Caco-2 (cell line): Measurements from ENCODE around the gene ELOVL5. TPM values are rescaled to one million over a fixed set of nuclear protein-coding genes. Genes with fewer than 3 reads are reported as not detected.

Source experiments
- BruUV-seq: library from RNA; stranded (reverse); fragments of 400-500 nt; replicated peaks from 2 replicates; lab custom pipeline; 2021; lab: Mats Ljungman, UMichigan
- CTCF ChIA-PET: fragments of 300-600 bp; sonication (Branson Sonifier 250); formaldehyde crosslinking; loops from one replicate; lab custom pipeline; 2022; ENCODE audit warnings: antibody characterized with exemption; lab: Charles Lee
- POLR2A ChIA-PET: fragments of 300-600 bp; sonication (Branson Sonifier 250); formaldehyde crosslinking; loops from one replicate; lab custom pipeline; 2022; ENCODE audit warnings: antibody characterized with exemption; lab: Charles Lee
- DNase-seq, 2 experiments: peaks; one replicate each; pipeline versions ENCODE4 v3.0.0 to v3.0.0-alpha.2; 2020 to 2022
- H3K27me3 ChIP-seq: replicated peaks from 2 replicates; pipeline ENCODE4 v1.6.0; 2011; ENCODE audit warnings: low read length; ENCODE audit not compliant: control insufficient read depth, insufficient read depth
- H3K36me3 ChIP-seq: 2 replicates; pipeline ENCODE4 v1.5.1; 2011; ENCODE audit warnings: low read length; ENCODE audit not compliant: control insufficient read depth, insufficient read depth
- H3K4me1 ChIP-seq: fragments of 250-450 bp; sonication (Bioruptor Pico); 2 replicates; pipeline ENCODE4 v1.5.1; 2020; ENCODE audit warnings: mild to moderate bottlenecking
- H3K4me3 ChIP-seq: 2 replicates; pipeline ENCODE4 v1.5.1; 2011; ENCODE audit warnings: low read depth, mild to moderate bottlenecking, control low read depth, low read length
- H3K9me3 ChIP-seq: fragments of 250-450 bp; sonication (Bioruptor Pico); 2 replicates; pipeline ENCODE4 v1.5.1; 2020; ENCODE audit warnings: mild to moderate bottlenecking, moderate library complexity
- H3K27ac Mint-ChIP-seq: one replicate; pipeline ENCODE4 v1.8.0; 2022; ENCODE audit warnings: mixed read lengths; ENCODE audit not compliant: unreplicated experiment
- H3K27me3 Mint-ChIP-seq: one replicate; pipeline ENCODE4 v1.8.0; 2022; ENCODE audit warnings: mixed read lengths; ENCODE audit not compliant: insufficient read depth, unreplicated experiment
- H3K36me3 Mint-ChIP-seq: one replicate; pipeline ENCODE4 v1.8.0; 2022; ENCODE audit warnings: mild to moderate bottlenecking, mixed read lengths; ENCODE audit not compliant: insufficient read depth, unreplicated experiment
- H3K4me1 Mint-ChIP-seq: one replicate; pipeline ENCODE4 v1.8.0; 2022; ENCODE audit warnings: low read depth, mixed read lengths; ENCODE audit not compliant: unreplicated experiment
- H3K4me3 Mint-ChIP-seq: one replicate; pipeline ENCODE4 v1.8.0; 2022; ENCODE audit warnings: mild to moderate bottlenecking, moderate library complexity, mixed read lengths; ENCODE audit not compliant: unreplicated experiment
- H3K9me3 Mint-ChIP-seq: one replicate; pipeline ENCODE4 v1.8.0; 2022; ENCODE audit warnings: mixed read lengths; ENCODE audit not compliant: unreplicated experiment
- intact Hi-C: fragments of 100-400 bp; cut with micrococcal nuclease; formaldehyde crosslinking; loops from one replicate; pipeline ENCODE4 v1.10.0; 2022; ENCODE audit not compliant: unreplicated experiment
- total RNA-seq: library from RNA; stranded (reverse); gene quantifications from 2 replicates; pipeline ENCODE4 v1.2.3, GENCODE V29; 2022
- TF ChIP-seq, protein P1 (sequence below), 2 experiments: fragments of 200-600 bp in 1 of 2; IDR thresholded peaks; 1 replicate in 1 of 2; 2 replicates in 1 of 2; pipeline versions ENCODE4 v1.5.1 to v1.8.0; 2011 to 2022; ENCODE audit warnings: antibody characterized with exemption in 1 of 2, control low read depth in 1 of 2, inconsistent platforms in 1 of 2, low read depth in 1 of 2, low read length in 1 of 2, mild to moderate bottlenecking in 1 of 2, moderate library complexity in 1 of 2; ENCODE audit not compliant: insufficient read depth in 1 of 2, severe bottlenecking in 1 of 2, unreplicated experiment in 1 of 2

ELOVL5 gene
- total RNA-seq, 1 experiment from 2014 or later, result 70.4 TPM

GRCh38 chr6:53330137-53330536 is 18.6 kb downstream of the ELOVL5 start:
- no peak overlapping the region for H3K4me3 ChIP-seq
- no peaks in the 10 kb centered on the region for H3K27me3 Mint-ChIP-seq
- H3K27me3 ChIP-seq, result no peaks in the 10 kb centered on the region
- POLR2A ChIA-PET, result interaction anchor here (0.6 kb wide), 1 partner anchor 29 kb away, joined by 8 read pairs; no protein-coding TSS in a partner anchor
- no peaks in the 10 kb centered on the region for H3K9me3 Mint-ChIP-seq
- DNase-seq, result no peak
- TF ChIP-seq, protein P1, sequence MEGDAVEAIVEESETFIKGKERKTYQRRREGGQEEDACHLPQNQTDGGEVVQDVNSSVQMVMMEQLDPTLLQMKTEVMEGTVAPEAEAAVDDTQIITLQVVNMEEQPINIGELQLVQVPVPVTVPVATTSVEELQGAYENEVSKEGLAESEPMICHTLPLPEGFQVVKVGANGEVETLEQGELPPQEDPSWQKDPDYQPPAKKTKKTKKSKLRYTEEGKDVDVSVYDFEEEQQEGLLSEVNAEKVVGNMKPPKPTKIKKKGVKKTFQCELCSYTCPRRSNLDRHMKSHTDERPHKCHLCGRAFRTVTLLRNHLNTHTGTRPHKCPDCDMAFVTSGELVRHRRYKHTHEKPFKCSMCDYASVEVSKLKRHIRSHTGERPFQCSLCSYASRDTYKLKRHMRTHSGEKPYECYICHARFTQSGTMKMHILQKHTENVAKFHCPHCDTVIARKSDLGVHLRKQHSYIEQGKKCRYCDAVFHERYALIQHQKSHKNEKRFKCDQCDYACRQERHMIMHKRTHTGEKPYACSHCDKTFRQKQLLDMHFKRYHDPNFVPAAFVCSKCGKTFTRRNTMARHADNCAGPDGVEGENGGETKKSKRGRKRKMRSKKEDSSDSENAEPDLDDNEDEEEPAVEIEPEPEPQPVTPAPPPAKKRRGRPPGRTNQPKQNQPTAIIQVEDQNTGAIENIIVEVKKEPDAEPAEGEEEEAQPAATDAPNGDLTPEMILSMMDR (IDR thresholded peaks at IDR 0.05; ENCODE audit: insufficient read depth in 1 of 2, low read depth in 1 of 2, low read length in 1 of 2, severe bottlenecking in 1 of 2, unreplicated experiment in 1 of 2), result no peak
- no peak overlapping the region for H3K4me3 Mint-ChIP-seq
- no peaks in the 10 kb centered on the region for H3K36me3 ChIP-seq
- peaks cover 5% of the 10 kb centered on the region for H3K36me3 Mint-ChIP-seq
- CTCF ChIA-PET, result no interaction called here
- no peak overlapping the region for H3K27ac Mint-ChIP-seq
- H3K4me1 ChIP-seq, result no peaks in the 10 kb centered on the region
- intact Hi-C loops, result no loop called here
- BruUV-seq, result no TSS peak
- H3K9me3 ChIP-seq, result no peaks in the 10 kb centered on the region
- H3K4me1 Mint-ChIP-seq, result peaks cover 10% of the 10 kb centered on the region

DNA sequence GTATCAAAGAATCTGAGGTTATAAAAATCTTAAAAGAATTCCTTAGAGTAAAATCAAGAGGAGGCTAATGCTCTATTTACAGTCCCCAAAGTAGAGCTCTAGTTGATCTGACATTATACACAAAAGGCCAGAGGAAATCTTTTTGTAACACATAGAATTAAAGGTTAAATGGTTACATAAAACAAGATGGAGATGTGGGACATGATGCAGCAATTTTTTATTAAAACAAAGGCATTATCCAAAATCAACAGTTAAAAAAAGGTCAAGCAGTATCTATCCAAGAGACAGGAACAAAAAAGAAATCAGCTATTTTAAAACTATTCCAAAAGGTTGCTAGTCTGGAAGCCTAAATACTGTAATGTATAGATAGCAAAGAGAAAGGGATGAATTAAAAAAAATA is 20.4 kb downstream of the ELOVL5 start:
- ChIA-PET POLR2A (no interaction called here), CTCF (no interaction called here)
- BruUV-seq, result no TSS peak
- Mint-ChIP-seq H3K27ac (no peak overlapping the region), H3K4me3 (no peak overlapping the region), H3K27me3 (no peaks in the 10 kb centered on the region), H3K36me3 (peaks cover 5% of the 10 kb centered on the region), H3K4me1 (peaks cover 10% of the 10 kb centered on the region), H3K9me3 (no peaks in the 10 kb centered on the region)
- DNase-seq, result no peak
- Histone ChIP-seq H3K9me3 (no peaks in the 10 kb centered on the region), H3K4me1 (no peaks in the 10 kb centered on the region), H3K36me3 (no peaks in the 10 kb centered on the region), H3K4me3 (no peak overlapping the region), H3K27me3 (no peaks in the 10 kb centered on the region)
- TF ChIP-seq, protein P1 (IDR thresholded peaks at IDR 0.05; ENCODE audit: insufficient read depth in 1 of 2, low read depth in 1 of 2, low read length in 1 of 2, severe bottlenecking in 1 of 2, unreplicated experiment in 1 of 2), result no peak
- intact Hi-C loops, result no loop called here

GRCh38 chr6:53327017-53327395 is 21.7 kb downstream of the ELOVL5 start:
- DNase-seq, result no peak
- Histone ChIP-seq H3K36me3 (no peaks in the 10 kb centered on the region), H3K4me3 (no peak overlapping the region), H3K9me3 (no peaks in the 10 kb centered on the region), H3K27me3 (no peaks in the 10 kb centered on the region), H3K4me1 (peaks cover 6% of the 10 kb centered on the region)
- H3K36me3 Mint-ChIP-seq, result peaks cover 5% of the 10 kb centered on the region
- no peaks in the 10 kb centered on the region for H3K9me3 Mint-ChIP-seq
- TF ChIP-seq, protein P1 (IDR thresholded peaks at IDR 0.05; ENCODE audit: insufficient read depth in 1 of 2, low read depth in 1 of 2, low read length in 1 of 2, severe bottlenecking in 1 of 2, unreplicated experiment in 1 of 2), result no peak
- intact Hi-C loops, result no loop called here
- BruUV-seq, result no TSS peak
- CTCF ChIA-PET, result interaction anchor here (0.6 kb wide), 1 partner anchor 318 kb away, joined by 4 read pairs; no protein-coding TSS in a partner anchor
- POLR2A ChIA-PET, result no interaction called here
- H3K4me3 Mint-ChIP-seq, result no peak overlapping the region
- no peak overlapping the region for H3K27ac Mint-ChIP-seq
- H3K4me1 Mint-ChIP-seq, result peaks cover 17% of the 10 kb centered on the region
- H3K27me3 Mint-ChIP-seq, result no peaks in the 10 kb centered on the region
